H1 (cell line): Measurements from ENCODE around the gene KIDINS220. TPM values are rescaled to one million over a fixed set of nuclear protein-coding genes. Genes with fewer than 3 reads are reported as not detected.

Source experiments
- CTCF ChIA-PET: fragments of 300-600 bp; sonication (Branson Sonifier 250); formaldehyde crosslinking; loops from one replicate; lab custom pipeline; 2021; ENCODE audit not compliant: partially characterized antibody; lab: Charles Lee
- POLR2A ChIA-PET: fragments of 300-600 bp; sonication (Branson Sonifier 250); formaldehyde crosslinking; loops from one replicate; lab custom pipeline; 2021; ENCODE audit warnings: inconsistent platforms; ENCODE audit not compliant: partially characterized antibody; lab: Charles Lee
- DNase-seq, 2 experiments: peaks; one replicate each; pipeline versions ENCODE4 v3.0.0 to v3.0.0-alpha.2; 2010 to 2022; ENCODE audit warnings: low spot score in 2 of 2, low read depth in 1 of 2, mixed read lengths in 1 of 2
- FAIRE-seq: peaks from 2 replicates; lab custom pipeline; 2011; peaks lifted over from hg19 to GRCh38; lab: Jason Lieb, UNC
- H2AFZ ChIP-seq: 2 replicates; pipeline ENCODE4 v1.8.1; 2012; ENCODE audit warnings: low read length, inconsistent platforms
- H2AK5ac ChIP-seq: 2 replicates; pipeline ENCODE4 v1.6.1; 2013; ENCODE audit warnings: low read depth, low read length
- H2BK120ac ChIP-seq: replicated peaks from 2 replicates; pipeline ENCODE3; 2013; ENCODE audit warnings: low read depth, low read length, inconsistent platforms
- H2BK12ac ChIP-seq: 2 replicates; pipeline ENCODE4 v1.6.1; 2013; ENCODE audit warnings: low read depth, low read length
- H2BK15ac ChIP-seq: 2 replicates; pipeline ENCODE4 v1.6.1; 2013; ENCODE audit warnings: low read length
- H2BK20ac ChIP-seq: 2 replicates; pipeline ENCODE4 v1.6.1; 2013; ENCODE audit warnings: low read length
- H2BK5ac ChIP-seq: 2 replicates; pipeline ENCODE4 v1.6.1; 2013; ENCODE audit warnings: low read depth, low read length
- H3K14ac ChIP-seq: 2 replicates; pipeline ENCODE4 v1.6.1; 2013; ENCODE audit warnings: inconsistent platforms; ENCODE audit not compliant: insufficient read length
- H3K18ac ChIP-seq: 2 replicates; pipeline ENCODE4 v1.6.1; 2013; ENCODE audit warnings: low read length; ENCODE audit errors: extremely low read depth
- H3K23ac ChIP-seq: 2 replicates; pipeline ENCODE4 v1.6.1; 2013; ENCODE audit warnings: inconsistent platforms; ENCODE audit not compliant: insufficient read length
- H3K23me2 ChIP-seq: 2 replicates; pipeline ENCODE4 v1.6.1; 2013; ENCODE audit warnings: low read depth, low read length
- H3K27ac ChIP-seq: 2 replicates; pipeline ENCODE4 v1.6.1; 2011; ENCODE audit warnings: low read depth, low read length, inconsistent platforms
- H3K27me3 ChIP-seq, 4 experiments: replicated peaks in 1 of 4; 1 replicate in 1 of 4; 2 replicates in 3 of 4; pipeline versions ENCODE4 v1.6.1 to v1.8.1; 2011 to 2013; ENCODE audit warnings: low read length in 3 of 4, mild to moderate bottlenecking in 3 of 4, inconsistent platforms in 2 of 4, mixed read lengths in 2 of 4, moderate library complexity in 1 of 4; ENCODE audit not compliant: control insufficient read depth in 3 of 4, insufficient read depth in 3 of 4; ENCODE audit errors: extremely low read depth in 1 of 4
- H3K36me3 ChIP-seq, 4 experiments: 2 replicates each; pipeline versions ENCODE4 v1.6.1 to v1.8.1; 2011 to 2013; ENCODE audit warnings: mild to moderate bottlenecking in 4 of 4, low read length in 3 of 4, moderate library complexity in 2 of 4, control low read depth in 1 of 4, inconsistent platforms in 1 of 4; ENCODE audit not compliant: insufficient read depth in 4 of 4, control insufficient read depth in 2 of 4
- H3K4ac ChIP-seq: replicated peaks from 2 replicates; pipeline ENCODE3; 2013; ENCODE audit warnings: low read length, low read depth, mixed read lengths, inconsistent platforms; ENCODE audit not compliant: insufficient read length
- H3K4me1 ChIP-seq, 4 experiments: replicated peaks in 1 of 4; 1 replicate in 1 of 4; 2 replicates in 3 of 4; pipeline versions ENCODE4 v1.6.1 to v1.8.1; 2011 to 2013; ENCODE audit warnings: low read length in 3 of 4, inconsistent platforms in 2 of 4, mixed read lengths in 1 of 4; ENCODE audit not compliant: insufficient read depth in 4 of 4, control insufficient read depth in 3 of 4
- H3K4me2 ChIP-seq, 2 experiments: 2 replicates each; pipeline versions ENCODE4 v1.6.1 to v1.8.1; 2011 to 2013; ENCODE audit warnings: low read depth in 2 of 2, low read length in 2 of 2, control low read depth in 1 of 2, inconsistent platforms in 1 of 2, mild to moderate bottlenecking in 1 of 2; ENCODE audit not compliant: insufficient read depth in 1 of 2
- H3K4me3 ChIP-seq, 4 experiments: fragments of 200-600, 300-600 bp in 1 of 4; sonication (generic), shearing (Covaris generic), sonication (Bioruptor Twin) in 1 of 4; 2 replicates each; pipeline versions ENCODE4 v1.5.1 to v1.8.1; 2011 to 2016; ENCODE audit warnings: low read length in 4 of 4, low read depth in 3 of 4, control low read depth in 2 of 4, inconsistent platforms in 2 of 4, mild to moderate bottlenecking in 2 of 4, mixed read lengths in 1 of 4, moderate library complexity in 1 of 4; ENCODE audit not compliant: insufficient read depth in 2 of 4; ENCODE audit errors: extremely low read depth in 1 of 4
- H3K56ac ChIP-seq: replicated peaks from 2 replicates; pipeline ENCODE3; 2013; ENCODE audit warnings: low read depth, mild to moderate bottlenecking, mixed read lengths, low read length, inconsistent platforms; ENCODE audit not compliant: insufficient read length
- H3K79me1 ChIP-seq: 2 replicates; pipeline ENCODE4 v1.6.1; 2013; ENCODE audit warnings: low read depth, low read length, control low read depth
- H3K79me2 ChIP-seq, 2 experiments: 2 replicates each; pipeline versions ENCODE4 v1.6.1 to v1.8.1; 2012 to 2013; ENCODE audit warnings: low read length in 2 of 2, mild to moderate bottlenecking in 2 of 2, inconsistent platforms in 1 of 2; ENCODE audit not compliant: insufficient read depth in 2 of 2, control insufficient read depth in 1 of 2
- H3K9ac ChIP-seq, 4 experiments: replicated peaks in 1 of 4; 1 replicate in 1 of 4; 2 replicates in 3 of 4; pipeline versions ENCODE4 v1.6.1 to v1.8.1; 2011 to 2013; ENCODE audit warnings: low read depth in 3 of 4, low read length in 3 of 4, control low read depth in 2 of 4, mild to moderate bottlenecking in 2 of 4, moderate library complexity in 2 of 4, inconsistent platforms in 1 of 4; ENCODE audit errors: extremely low read depth in 1 of 4
- H3K9me3 ChIP-seq, 2 experiments: 2 replicates each; pipeline versions ENCODE4 v1.6.1 to v1.8.1; 2012 to 2013; ENCODE audit warnings: mild to moderate bottlenecking in 2 of 2, moderate library complexity in 2 of 2, control low read depth in 1 of 2, inconsistent platforms in 1 of 2, low read depth in 1 of 2, low read length in 1 of 2, mixed read lengths in 1 of 2; ENCODE audit not compliant: insufficient read depth in 2 of 2
- H4K20me1 ChIP-seq, 2 experiments: replicated peaks in 1 of 2; 2 replicates each; pipeline versions ENCODE3 to v1.8.1; 2011 to 2013; ENCODE audit warnings: inconsistent platforms in 2 of 2, low read length in 2 of 2, mild to moderate bottlenecking in 1 of 2; ENCODE audit not compliant: insufficient read depth in 2 of 2, control insufficient read depth in 1 of 2
- H4K5ac ChIP-seq: 2 replicates; pipeline ENCODE4 v1.6.1; 2013; ENCODE audit warnings: low read length, low read depth, mixed read lengths, inconsistent platforms; ENCODE audit not compliant: insufficient read length
- H4K8ac ChIP-seq: 2 replicates; pipeline ENCODE4 v1.8.0; 2013; ENCODE audit warnings: mild to moderate bottlenecking, moderate library complexity, low read length, inconsistent platforms; ENCODE audit not compliant: insufficient read depth; ENCODE audit errors: extremely low read depth
- H4K91ac ChIP-seq: replicated peaks from 2 replicates; pipeline ENCODE3; 2013; ENCODE audit warnings: low read length, mixed read lengths, inconsistent platforms; ENCODE audit not compliant: insufficient read length
- CEBPB ChIP-seq: IDR thresholded peaks from 2 replicates; pipeline ENCODE4 v1.6.1; 2012; ENCODE audit warnings: low read depth, low read length
- KDM5A ChIP-seq: fragments of 200-600 bp; IDR thresholded peaks from 2 replicates; pipeline ENCODE4 v1.7.1; 2012; ENCODE audit warnings: mild to moderate bottlenecking, low read length, inconsistent platforms, mixed read lengths
- YY1 ChIP-seq: IDR thresholded peaks from 2 replicates; pipeline ENCODE4 v1.6.1; 2011; ENCODE audit warnings: low read depth, mild to moderate bottlenecking, low read length
- WGBS, 2 experiments: shearing (Covaris generic) in 1 of 2; methylation state at CpG; one replicate each; pipeline versions ENCODE4 v1.1.6 to v1.1.7; 2013 to 2015; ENCODE audit warnings: low lambda C conversion rate in 2 of 2, mixed read lengths in 2 of 2, inconsistent platforms in 1 of 2, low coverage in 1 of 2, missing lambda C conversion rate in 1 of 2; ENCODE audit not compliant: insufficient replicate concordance in 2 of 2, insufficient coverage in 1 of 2, insufficient read length in 1 of 2; ENCODE audit errors: extremely low coverage in 1 of 2, missing lambda C conversion rate in 1 of 2; 5-methylcytosine and 5-hydroxymethylcytosine counted together
- polyA plus RNA-seq, 7 experiments: library from polyadenylated mRNA; depleted of rRNA in 3 of 7; stranded (reverse) in 5 of 7; unstranded in 2 of 7; fragments of >200 nt in 5 of 7; fragments of 200-250 nt in 2 of 7; gene quantifications; 1 replicate in 5 of 7; 2 replicates in 1 of 7; 4 replicates in 1 of 7; pipeline versions ENCODE4 v1.2.1 to v1.2.3, GENCODE V29; 2011 to 2013; ENCODE audit warnings: missing spikeins in 2 of 7, mixed read lengths in 2 of 7
- total RNA-seq: library from RNA; stranded (reverse); fragmentation: NEBNext Ultra II Directional; extraction: Animal tissue kit (Norgen Biotek cat#: 25700); gene quantifications from 2 replicates; pipeline ENCODE4 v1.2.1, GENCODE V29; 2021

The KIDINS220 gene
- total and polyA plus RNA-seq, 2 of the 8 experiments (the other 6 are each of a cell fraction or from before 2014, with no cell fraction given), result 21.2 to 27.1 TPM

- no peak for DNase-seq
- Histone ChIP-seq H3K27me3 (no peaks in the 10 kb centered on the region), H2BK120ac (no peak overlapping the region), H3K4me2 (no peak overlapping the region), H3K79me2 (no peaks in the 10 kb centered on the region), H4K8ac (0 out of 2 replicates have a peak overlapping the region, but pooled peaks have one; percentile 35), H3K23ac (no peak overlapping the region), H2BK15ac (no peak overlapping the region), H3K9me3 (no peaks in the 10 kb centered on the region), H3K56ac (no peak overlapping the region), H3K4me1 (no peaks in the 10 kb centered on the region), H2AFZ (no peak overlapping the region), H4K5ac (no peak overlapping the region), H3K14ac (no peak overlapping the region), H3K36me3 (peaks cover 0 to 3% (median 0%) of the 10 kb centered on the region in 4 experiments; a peak in 2 of 8 replicates), H2BK20ac (no peak overlapping the region), H3K4ac (no peak overlapping the region), H4K20me1 (no peaks in the 10 kb centered on the region), H3K27ac (no peak overlapping the region), H3K79me1 (no peaks in the 10 kb centered on the region), H3K9ac (no peak overlapping the region), H2BK5ac (no peak overlapping the region), H3K18ac (no peak overlapping the region; the same call in 1 of the 2 replicates), H2AK5ac (no peak overlapping the region), H4K91ac (no peak overlapping the region), H3K4me3 (no peak overlapping the region), H3K23me2 (no peaks in the 10 kb centered on the region), H2BK12ac (no peak overlapping the region)
- CTCF ChIA-PET, result interaction anchor here (0.6 to 1.6 kb wide), 4 partner anchors 17 to 51 kb away, joined by 3 to 4 read pairs (median 4); no protein-coding TSS in a partner anchor
- POLR2A ChIA-PET, result interaction anchor here (0.9 kb wide), 1 partner anchor 9 kb away, joined by 3 read pairs; no protein-coding TSS in a partner anchor
- no peak for FAIRE-seq
- no peak for TF ChIP-seq KDM5A
- TF ChIP-seq CEBPB, result peak; percentile 61; the same call in 1 of the 2 replicates
- no peak for TF ChIP-seq YY1
- WGBS, 2 experiments, result 85% methylated on average over 8 of the region's 8 CpGs; no CpG with 5 or more reads in 1 of the 2 experiments
Observed at GRCh38 chr2:8821276-8822217, 15.9 kb downstream of the KIDINS220 start.
